Choroid plexus epithelial cell (primary cell): Measurements from ENCODE around the gene TMPRSS9.

ENCODE experiments used
- DNase-seq: peaks from one replicate; pipeline ENCODE4 v3.0.0-alpha.2; 2010; ENCODE audit warnings: low read depth
- H3K4me3 ChIP-seq: 2 replicates; pipeline ENCODE4 v1.5.1; 2011; ENCODE audit warnings: low read depth, mild to moderate bottlenecking, control low read depth, low read length, moderate library complexity
- CTCF ChIP-seq: conservative IDR thresholded peaks from 2 replicates; pipeline ENCODE4 v1.5.1; 2011; ENCODE audit warnings: low read depth, mild to moderate bottlenecking, control low read depth, inconsistent platforms, low read length, moderate library complexity

Gene TMPRSS9

GRCh38 chr19:2356036-2356646 is 3.9 kb upstream of the TMPRSS9 start:
- TF ChIP-seq CTCF: no peak
- no peak for DNase-seq
- H3K4me3 ChIP-seq: no peak overlapping the region

DNA sequence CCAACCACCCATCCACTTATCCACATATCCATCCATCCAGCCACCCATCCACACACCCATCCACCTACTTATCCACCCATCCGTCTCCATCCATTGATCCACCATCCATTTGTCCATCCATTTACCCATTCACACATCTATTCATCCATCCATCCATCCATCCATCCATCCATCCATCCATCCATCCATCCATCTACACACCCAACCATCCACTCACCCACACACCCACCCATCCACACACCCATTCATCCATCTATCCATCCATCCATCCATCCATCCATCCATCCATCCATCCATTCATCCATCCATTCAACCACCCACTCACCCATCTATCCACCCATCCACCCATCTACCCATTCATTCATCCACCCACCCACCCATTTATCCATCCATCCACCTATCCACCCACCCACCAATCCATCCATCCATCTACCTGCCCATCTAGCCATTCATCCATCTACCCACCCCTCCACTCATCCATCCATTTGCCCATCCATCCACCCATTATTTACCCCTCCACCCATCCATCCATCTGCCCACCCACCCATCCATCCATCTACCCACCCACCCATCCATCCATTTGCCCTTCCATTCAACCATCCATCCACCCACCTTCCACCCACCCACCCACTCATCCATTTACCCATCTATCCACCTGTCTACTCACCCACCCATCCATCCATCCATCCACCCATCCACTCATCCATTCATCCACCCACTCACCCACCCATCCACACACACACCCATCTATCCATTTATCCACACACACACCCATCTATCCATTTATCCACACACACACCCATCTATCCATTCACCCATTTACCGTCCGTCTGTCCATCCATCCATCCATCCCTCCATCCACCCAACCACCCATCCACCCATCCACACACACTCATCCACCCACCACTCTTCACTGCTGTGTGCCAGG is 2.5 kb upstream of the TMPRSS9 start:
- H3K4me3 ChIP-seq: no peak overlapping the region
- TF ChIP-seq CTCF: no peak
- DNase-seq: no peak

GRCh38 chr19:2358548-2359173 is 1.4 kb upstream of the TMPRSS9 start:
- DNase-seq: no peak
- TF ChIP-seq CTCF: no peak
- no peak overlapping the region for H3K4me3 ChIP-seq

DNA sequence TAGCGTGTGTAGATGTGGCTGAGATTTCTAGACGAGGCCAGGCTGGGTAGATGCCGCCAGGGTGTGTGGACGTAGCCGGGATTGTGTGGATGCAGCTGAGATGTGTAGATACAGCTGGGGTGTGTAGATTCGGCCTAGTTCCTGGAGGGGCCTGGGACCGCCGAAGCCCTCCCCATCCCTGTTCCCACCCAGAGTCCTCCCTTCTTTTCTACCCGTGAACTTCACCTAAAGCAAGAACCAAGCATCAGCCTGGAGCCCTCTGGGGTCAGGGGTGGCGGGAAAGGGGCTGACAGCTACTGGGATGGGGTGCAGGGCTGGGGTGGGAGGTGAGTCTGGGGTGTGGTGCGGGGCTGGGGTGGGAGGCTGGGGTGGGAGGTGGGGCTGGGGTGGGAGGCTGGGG is 768 bp downstream of the TMPRSS9 start:
- no peak for DNase-seq
- H3K4me3 ChIP-seq: no peak overlapping the region
- no peak for TF ChIP-seq CTCF

DNA sequence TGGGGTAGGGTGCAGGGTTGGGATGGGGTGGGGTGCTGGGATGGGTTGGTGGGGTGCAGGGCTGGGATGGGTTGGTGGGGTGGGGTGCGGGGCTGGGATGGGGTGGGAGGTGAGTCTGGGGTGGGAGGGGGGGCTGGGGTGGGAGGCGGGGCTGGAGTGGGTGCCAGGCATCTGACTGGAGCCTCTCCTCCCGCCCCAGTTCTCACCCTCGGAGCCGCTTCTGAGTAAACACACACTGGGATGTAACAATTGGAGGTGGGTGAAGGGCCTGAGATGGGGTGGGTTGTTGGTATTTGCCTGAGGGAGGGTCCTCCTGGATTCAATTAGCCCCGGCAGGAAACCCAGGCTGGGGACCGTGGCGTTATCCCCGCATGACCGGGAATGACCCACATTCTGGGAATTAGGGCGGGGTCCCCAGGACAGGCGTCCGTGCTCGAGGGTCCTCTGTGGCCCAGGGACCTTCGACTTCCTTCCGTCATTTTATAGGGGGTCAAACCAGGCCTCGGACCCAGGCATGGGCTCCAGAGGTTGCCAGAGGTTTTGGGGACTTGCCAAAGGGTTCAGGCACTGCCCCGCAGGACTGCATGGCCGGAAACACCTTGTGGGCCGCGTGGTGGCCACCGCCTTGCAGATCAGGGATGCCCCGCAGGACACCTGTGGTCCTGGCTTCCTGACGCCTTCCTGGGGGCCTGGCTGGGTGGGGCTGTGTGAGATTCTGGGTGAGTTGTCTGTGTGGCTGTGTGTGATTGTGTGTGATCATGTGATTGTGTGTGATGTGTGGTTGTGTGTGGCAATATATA is 1.4 kb downstream of the TMPRSS9 start:
- no peak for TF ChIP-seq CTCF
- H3K4me3 ChIP-seq: no peak overlapping the region
- DNase-seq: no peak

- no peak for TF ChIP-seq CTCF
- H3K4me3 ChIP-seq: no peak overlapping the region
- DNase-seq: no peak
These were observed 2.2 kb downstream of the TMPRSS9 start for GRCh38 chr19:2362046-2362969.
